Ascending aorta (tissue), 2 donors: Measurements from ENCODE around the gene GARIN5B. TPM values are rescaled to one million over a fixed set of nuclear protein-coding genes. Genes with fewer than 3 reads are reported as not detected.

Source experiments
- DNase-seq, 2 donors: peaks; one replicate each; pipeline ENCODE4 v3.0.0-alpha.2; 2019; ENCODE audit warnings: low spot score in 2 of 2
- H3K27ac ChIP-seq, 2 donors: fragments of 200-600 bp; sonication (generic); one replicate each; pipeline ENCODE4 v1.5.1; 2016 to 2017; ENCODE audit warnings: mild to moderate bottlenecking in 1 of 2
- H3K27me3 ChIP-seq: fragments of 200-600 bp; sonication (generic); one replicate; pipeline ENCODE4 v1.5.1; 2017
- H3K36me3 ChIP-seq, 2 donors: fragments of 200-600 bp; sonication (generic); one replicate each; pipeline ENCODE4 v1.5.1; 2016
- H3K4me1 ChIP-seq, 2 donors: fragments of 200-600 bp; sonication (generic); one replicate each; pipeline ENCODE4 v1.5.1; 2016 to 2017; ENCODE audit warnings: mild to moderate bottlenecking in 1 of 2
- H3K4me3 ChIP-seq, 2 donors: fragments of 200-600 bp; sonication (generic); one replicate each; pipeline ENCODE4 v1.5.1; 2016 to 2017; ENCODE audit warnings: mild to moderate bottlenecking in 1 of 2
- H3K9me3 ChIP-seq, 2 donors: fragments of 200-600 bp; sonication (generic); one replicate each; pipeline ENCODE4 v1.5.1; 2016
- intact Hi-C: fragments of 100-400 bp; cut with DNase I; formaldehyde crosslinking; loops from one replicate; pipeline ENCODE4 v1.15.1; 2023
- total RNA-seq: library from RNA; depleted of rRNA; stranded (reverse); fragments of >200 nt; gene quantifications from one replicate; pipeline ENCODE4 v1.1.0, GENCODE V29; 2016
- TF ChIP-seq, protein P1 (sequence below), 3 experiments: fragments of 200-600 bp in 2 of 3; fragments of 450-650 bp in 1 of 3; sonication (generic) in 2 of 3; IDR thresholded peaks; one replicate each; pipeline ENCODE4 v1.5.1; 2016 to 2019; ENCODE audit warnings: antibody characterized with exemption in 3 of 3, mild to moderate bottlenecking in 1 of 3, moderate library complexity in 1 of 3

The GARIN5B gene
- total RNA-seq, 1 donor from 2014 or later: not detected

- intact Hi-C loops: no loop called here
- no peaks in the 10 kb centered on the region for H3K9me3 ChIP-seq
- TF ChIP-seq, protein P1, sequence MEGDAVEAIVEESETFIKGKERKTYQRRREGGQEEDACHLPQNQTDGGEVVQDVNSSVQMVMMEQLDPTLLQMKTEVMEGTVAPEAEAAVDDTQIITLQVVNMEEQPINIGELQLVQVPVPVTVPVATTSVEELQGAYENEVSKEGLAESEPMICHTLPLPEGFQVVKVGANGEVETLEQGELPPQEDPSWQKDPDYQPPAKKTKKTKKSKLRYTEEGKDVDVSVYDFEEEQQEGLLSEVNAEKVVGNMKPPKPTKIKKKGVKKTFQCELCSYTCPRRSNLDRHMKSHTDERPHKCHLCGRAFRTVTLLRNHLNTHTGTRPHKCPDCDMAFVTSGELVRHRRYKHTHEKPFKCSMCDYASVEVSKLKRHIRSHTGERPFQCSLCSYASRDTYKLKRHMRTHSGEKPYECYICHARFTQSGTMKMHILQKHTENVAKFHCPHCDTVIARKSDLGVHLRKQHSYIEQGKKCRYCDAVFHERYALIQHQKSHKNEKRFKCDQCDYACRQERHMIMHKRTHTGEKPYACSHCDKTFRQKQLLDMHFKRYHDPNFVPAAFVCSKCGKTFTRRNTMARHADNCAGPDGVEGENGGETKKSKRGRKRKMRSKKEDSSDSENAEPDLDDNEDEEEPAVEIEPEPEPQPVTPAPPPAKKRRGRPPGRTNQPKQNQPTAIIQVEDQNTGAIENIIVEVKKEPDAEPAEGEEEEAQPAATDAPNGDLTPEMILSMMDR (IDR thresholded peaks at IDR 0.05): no peak
- peak within 1 kb of the TSS; percentile 47 to 59 for H3K4me3 ChIP-seq
- H3K4me1 ChIP-seq: peaks cover 3 to 12% of the 10 kb centered on the region in 2 donors
- no peak within 1 kb of the TSS for H3K27ac ChIP-seq
- peaks cover 11% of the 10 kb centered on the region for H3K27me3 ChIP-seq
- no peak for DNase-seq
- H3K36me3 ChIP-seq: no peaks in the 10 kb centered on the region
These were observed 8.3 kb downstream of the GARIN5B start, which contains the start of gene COX6B2 for GRCh38 chr19:55354698-55355212. COX6B2 (minus strand) TSS chr19:55354719; CDS start chr19:55354521, 198 bp downstream.

DNA sequence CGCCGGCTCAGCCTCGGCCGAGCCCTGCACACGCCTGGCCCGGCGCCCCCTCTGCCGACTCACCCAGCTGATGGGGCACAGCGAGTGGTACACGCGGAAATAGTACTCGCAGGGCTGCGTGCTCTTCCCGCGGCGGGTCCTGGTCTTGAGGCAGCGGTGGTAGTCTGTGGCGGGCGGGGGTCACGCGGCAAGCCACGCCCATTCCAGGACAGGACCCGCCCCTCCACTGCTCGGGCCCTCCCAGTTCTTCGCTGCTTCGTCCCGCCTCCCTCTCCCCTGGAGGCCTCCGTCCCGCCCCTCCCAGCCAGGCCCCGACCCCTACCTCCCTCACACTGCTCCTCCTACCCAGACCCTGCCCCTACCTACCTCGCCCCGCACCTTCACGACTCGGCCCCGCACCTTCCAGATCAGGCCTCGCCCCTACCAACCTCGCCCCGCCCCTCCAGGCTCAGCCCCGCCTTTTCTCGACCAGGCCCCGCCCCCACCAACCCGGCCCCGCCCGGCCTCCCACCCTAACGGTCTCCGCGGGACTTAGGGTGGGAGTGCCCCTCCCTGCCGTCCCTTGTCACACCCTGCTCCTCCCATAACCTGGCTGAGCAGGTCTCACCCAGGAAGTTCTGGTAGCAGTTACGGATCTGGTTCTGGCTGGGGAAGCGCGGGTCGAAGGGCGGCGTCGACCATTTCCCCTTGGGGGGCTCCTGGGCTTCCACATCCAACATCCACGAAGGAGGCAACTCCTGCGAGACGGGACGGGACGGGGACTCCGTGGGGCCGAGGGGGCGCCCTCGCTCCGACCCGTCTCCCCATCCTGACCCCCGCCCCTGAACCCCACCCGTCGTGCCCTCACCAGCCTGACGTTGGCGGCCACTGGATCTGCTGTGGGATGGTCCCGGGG lies 9.0 kb downstream of the GARIN5B start:
- intact Hi-C loops: no loop called here
- Histone ChIP-seq H3K4me3 (peak overlapping the region; percentile 47 to 59), H3K36me3 (no peaks in the 10 kb centered on the region), H3K4me1 (peaks cover 3 to 12% of the 10 kb centered on the region in 2 donors), H3K27ac (no peak overlapping the region), H3K27me3 (peaks cover 11% of the 10 kb centered on the region), H3K9me3 (no peaks in the 10 kb centered on the region)
- DNase-seq: peak in 1 of 2 donors; percentile 78
- TF ChIP-seq, protein P1 (IDR thresholded peaks at IDR 0.05): no peak

DNA sequence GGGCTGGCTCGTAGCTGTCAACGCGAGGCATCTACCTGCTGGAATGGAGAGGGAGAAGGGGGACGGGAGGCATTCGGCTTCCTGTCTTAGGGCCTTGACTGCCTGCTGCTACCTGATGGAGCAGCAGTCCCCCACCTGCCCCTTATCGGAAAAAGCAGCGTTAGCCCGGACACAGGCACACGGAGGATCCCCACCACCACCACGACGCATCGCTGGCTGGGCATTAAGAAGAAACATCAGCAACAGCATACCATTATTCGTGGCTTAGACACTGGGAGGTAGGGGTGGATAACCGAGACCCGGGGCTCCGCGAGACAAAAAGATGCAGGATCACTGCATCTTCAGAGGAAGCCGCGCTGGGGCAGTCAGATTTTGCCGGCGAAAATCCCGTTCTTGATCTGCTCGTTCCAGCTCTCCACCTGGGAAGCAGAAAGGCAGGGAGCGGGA lies 9.7 kb downstream of the GARIN5B start:
- Histone ChIP-seq H3K36me3 (no peaks in the 10 kb centered on the region), H3K27me3 (peaks cover 11% of the 10 kb centered on the region), H3K27ac (no peak overlapping the region), H3K9me3 (no peaks in the 10 kb centered on the region), H3K4me1 (peaks cover 3 to 12% of the 10 kb centered on the region in 2 donors), H3K4me3 (peak overlapping the region; percentile 47 to 59)
- no peak for DNase-seq
- TF ChIP-seq, protein P1 (IDR thresholded peaks at IDR 0.05): no peak
- intact Hi-C loops: no loop called here

GRCh38 chr19:55352549-55353145 lies 10.4 kb downstream of the GARIN5B start:
- intact Hi-C loops: no loop called here
- no peaks in the 10 kb centered on the region for H3K9me3 ChIP-seq
- peaks cover 3 to 12% of the 10 kb centered on the region in 2 donors for H3K4me1 ChIP-seq
- no peak for DNase-seq
- H3K4me3 ChIP-seq: no peak overlapping the region
- peaks cover 11% of the 10 kb centered on the region for H3K27me3 ChIP-seq
- no peak overlapping the region for H3K27ac ChIP-seq
- no peaks in the 10 kb centered on the region for H3K36me3 ChIP-seq
- TF ChIP-seq, protein P1 (IDR thresholded peaks at IDR 0.05): no peak

DNA sequence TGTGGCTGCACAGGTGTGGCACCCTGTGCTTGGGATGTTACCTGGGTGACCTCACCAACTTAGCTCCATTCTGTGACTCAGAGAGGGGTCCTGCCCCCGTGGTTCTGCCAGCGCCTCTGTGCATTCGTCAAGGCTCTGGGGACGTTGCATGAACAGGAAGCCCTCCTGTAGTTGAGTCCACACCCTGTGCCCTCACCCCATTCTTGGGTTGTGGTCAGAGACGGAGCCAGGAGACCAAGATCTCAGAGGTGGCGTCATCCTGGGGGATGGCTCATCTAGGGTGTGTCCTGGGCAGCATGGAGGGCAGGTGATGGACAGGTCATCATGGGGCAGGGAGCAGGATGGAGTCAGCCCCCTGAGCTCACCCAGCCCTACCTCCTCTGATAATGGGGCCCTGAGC lies 11.0 kb downstream of the GARIN5B start:
- intact Hi-C loops: no loop called here
- no peak for DNase-seq
- Histone ChIP-seq H3K36me3 (peaks cover 0 to 5% of the 10 kb centered on the region in 2 donors), H3K9me3 (no peaks in the 10 kb centered on the region), H3K27ac (no peak overlapping the region), H3K27me3 (peaks cover 11% of the 10 kb centered on the region), H3K4me1 (peaks cover 3 to 12% of the 10 kb centered on the region in 2 donors), H3K4me3 (no peak overlapping the region)
- TF ChIP-seq, protein P1 (IDR thresholded peaks at IDR 0.05): no peak
